Stomach smooth muscle (tissue), 2 donors: ENCODE results near the gene DCTN4.

Source experiments
- H3K27ac ChIP-seq: one replicate; pipeline ENCODE4 v1.7.0; 2013; ENCODE audit warnings: mild to moderate bottlenecking, low read length, inconsistent platforms
- H3K27me3 ChIP-seq, 2 donors: one replicate each; pipeline ENCODE4 v1.7.0; 2013; ENCODE audit warnings: low read length in 2 of 2; ENCODE audit not compliant: insufficient read depth in 2 of 2, control insufficient read depth in 1 of 2
- H3K36me3 ChIP-seq, 2 donors: one replicate each; pipeline ENCODE4 v1.7.0; 2013; ENCODE audit warnings: low read length in 2 of 2; ENCODE audit not compliant: control insufficient read depth in 2 of 2, insufficient read depth in 2 of 2
- H3K4me1 ChIP-seq: one replicate; pipeline ENCODE4 v1.7.0; 2013; ENCODE audit warnings: low read length; ENCODE audit not compliant: control insufficient read depth, insufficient read depth
- H3K4me3 ChIP-seq, 2 donors: one replicate each; pipeline ENCODE4 v1.7.0; 2013; ENCODE audit warnings: low read length in 2 of 2
- H3K9ac ChIP-seq, 2 donors: one replicate each; pipeline ENCODE4 v1.7.0; 2013; ENCODE audit warnings: low read length in 2 of 2, mild to moderate bottlenecking in 1 of 2
- H3K9me3 ChIP-seq, 2 donors: one replicate each; pipeline ENCODE4 v1.7.0; 2013; ENCODE audit warnings: low read length in 2 of 2; ENCODE audit not compliant: control insufficient read depth in 2 of 2
- donor health status: healthy.
- donor health status: Pancreatic carcinoma.

Gene DCTN4

GRCh38 chr5:150734579-150735384, 24.0 kb downstream of the DCTN4 start:
- Histone ChIP-seq H3K4me3 (no peak overlapping the region), H3K27ac (no peak overlapping the region), H3K27me3 (no peaks in the 10 kb centered on the region), H3K4me1 (no peaks in the 10 kb centered on the region), H3K9ac (no peak overlapping the region), H3K36me3 (peaks cover 29 to 32% of the 10 kb centered on the region in 2 donors), H3K9me3 (no peaks in the 10 kb centered on the region)

GRCh38 chr5:150731669-150732242, 27.1 kb downstream of the DCTN4 start:
- no peaks in the 10 kb centered on the region for H3K4me1 ChIP-seq
- no peak overlapping the region for H3K4me3 ChIP-seq
- H3K9ac ChIP-seq = no peak overlapping the region
- H3K27ac ChIP-seq = no peak overlapping the region
- peaks cover 34 to 44% of the 10 kb centered on the region in 2 donors for H3K36me3 ChIP-seq
- no peaks in the 10 kb centered on the region for H3K9me3 ChIP-seq
- H3K27me3 ChIP-seq = no peaks in the 10 kb centered on the region

- H3K4me3 ChIP-seq = no peak overlapping the region
- H3K9me3 ChIP-seq = no peaks in the 10 kb centered on the region
- H3K27me3 ChIP-seq = no peaks in the 10 kb centered on the region
- no peak overlapping the region for H3K9ac ChIP-seq
- H3K27ac ChIP-seq = no peak overlapping the region
- peaks cover 40 to 54% of the 10 kb centered on the region in 2 donors for H3K36me3 ChIP-seq
- H3K4me1 ChIP-seq = no peaks in the 10 kb centered on the region
Measured at GRCh38 chr5:150729859-150730258, 29.0 kb downstream of the DCTN4 start.

- H3K36me3 ChIP-seq = peaks cover 33 to 44% of the 10 kb centered on the region in 2 donors
- H3K4me3 ChIP-seq = no peak overlapping the region
- no peaks in the 10 kb centered on the region for H3K27me3 ChIP-seq
- no peaks in the 10 kb centered on the region for H3K9me3 ChIP-seq
- H3K4me1 ChIP-seq = no peaks in the 10 kb centered on the region
- no peak overlapping the region for H3K9ac ChIP-seq
- no peak overlapping the region for H3K27ac ChIP-seq
Measured at GRCh38 chr5:150723845-150724244, 35.0 kb downstream of the DCTN4 start.

GRCh38 chr5:150710165-150710564, 48.7 kb downstream of the DCTN4 start:
- H3K36me3 ChIP-seq = peaks cover 24 to 35% of the 10 kb centered on the region in 2 donors
- no peaks in the 10 kb centered on the region for H3K27me3 ChIP-seq
- H3K27ac ChIP-seq = no peak overlapping the region
- H3K9ac ChIP-seq = no peak overlapping the region
- no peaks in the 10 kb centered on the region for H3K4me1 ChIP-seq
- no peaks in the 10 kb centered on the region for H3K9me3 ChIP-seq
- no peak overlapping the region for H3K4me3 ChIP-seq

GRCh38 chr5:150706776-150707390, 51.9 kb downstream of the DCTN4 start:
- no peak overlapping the region for H3K9ac ChIP-seq
- H3K9me3 ChIP-seq = no peaks in the 10 kb centered on the region
- no peak overlapping the region for H3K4me3 ChIP-seq
- no peaks in the 10 kb centered on the region for H3K27me3 ChIP-seq
- H3K36me3 ChIP-seq = peaks cover 16 to 20% of the 10 kb centered on the region in 2 donors
- H3K27ac ChIP-seq = no peak overlapping the region
- H3K4me1 ChIP-seq = no peaks in the 10 kb centered on the region

GRCh38 chr5:150703762-150704161, 55.1 kb downstream of the DCTN4 start:
- H3K27me3 ChIP-seq = no peaks in the 10 kb centered on the region
- H3K27ac ChIP-seq = no peak overlapping the region
- H3K9ac ChIP-seq = no peak overlapping the region
- H3K36me3 ChIP-seq = peaks cover 0 to 3% of the 10 kb centered on the region in 2 donors
- no peaks in the 10 kb centered on the region for H3K9me3 ChIP-seq
- peaks cover 5% of the 10 kb centered on the region for H3K4me1 ChIP-seq
- no peak overlapping the region for H3K4me3 ChIP-seq

GRCh38 chr5:150700594-150701377, 58.0 kb downstream of the DCTN4 start, which contains the start of gene RBM22:
RBM22 (minus strand) TSS chr5:150701062; CDS start chr5:150700985, 77 bp downstream.
- H3K4me1 ChIP-seq = peaks cover 5% of the 10 kb centered on the region
- H3K27ac ChIP-seq = peak within 1 kb of the TSS; percentile 95

GRCh38 chr5:150700246-150700593, 58.6 kb downstream of the DCTN4 start:
- no peaks in the 10 kb centered on the region for H3K9me3 ChIP-seq
- H3K27ac ChIP-seq = peak overlapping the region; percentile 95
- H3K36me3 ChIP-seq = peaks cover 28 to 30% of the 10 kb centered on the region in 2 donors
- peak overlapping the region; percentile 82 to 95 for H3K4me3 ChIP-seq
- no peaks in the 10 kb centered on the region for H3K27me3 ChIP-seq
- peak overlapping the region; percentile 97 for H3K9ac ChIP-seq
- peaks cover 5% of the 10 kb centered on the region for H3K4me1 ChIP-seq

More at GRCh38 chr5:150700594-150701377, 58.0 kb downstream of the DCTN4 start, which contains the start of gene RBM22:
- peak within 1 kb of the TSS; percentile 82 to 95 for H3K4me3 ChIP-seq
- peaks cover 22 to 25% of the 10 kb centered on the region in 2 donors for H3K36me3 ChIP-seq
- peak within 1 kb of the TSS; percentile 97 for H3K9ac ChIP-seq
- no peaks in the 10 kb centered on the region for H3K27me3 ChIP-seq
- no peaks in the 10 kb centered on the region for H3K9me3 ChIP-seq

GRCh38 chr5:150694612-150695011, 64.2 kb downstream of the DCTN4 start:
- H3K9me3 ChIP-seq = no peaks in the 10 kb centered on the region
- no peaks in the 10 kb centered on the region for H3K27me3 ChIP-seq
- peaks cover 3% of the 10 kb centered on the region for H3K4me1 ChIP-seq
- no peak overlapping the region for H3K9ac ChIP-seq
- no peak overlapping the region for H3K4me3 ChIP-seq
- H3K27ac ChIP-seq = no peak overlapping the region
- H3K36me3 ChIP-seq = peaks cover 66 to 71% of the 10 kb centered on the region in 2 donors
